Bronchial epithelial cell (primary cell): ENCODE measurements around the gene GAMT. TPM values are rescaled to one million over a fixed set of nuclear protein-coding genes. Genes with fewer than 3 reads are reported as not detected.

Experiments used
- DNase-seq: peaks from one replicate; pipeline ENCODE4 v3.0.0-alpha.2; 2010; ENCODE audit warnings: low read depth
- FAIRE-seq: peaks from 2 replicates; lab custom pipeline; 2011; peaks lifted over from hg19 to GRCh38; lab: Jason Lieb, UNC
- H3K27me3 ChIP-seq: 2 replicates; pipeline ENCODE4 v1.5.1; 2011; ENCODE audit warnings: low read length; ENCODE audit not compliant: control insufficient read depth, insufficient read depth
- H3K36me3 ChIP-seq: 2 replicates; pipeline ENCODE4 v1.5.1; 2011; ENCODE audit warnings: low read length; ENCODE audit not compliant: control insufficient read depth, insufficient read depth
- H3K4me3 ChIP-seq: 2 replicates; pipeline ENCODE4 v1.5.1; 2011; ENCODE audit warnings: mild to moderate bottlenecking, low read depth, low read length, control low read depth
- CTCF ChIP-seq: IDR thresholded peaks from 2 replicates; pipeline ENCODE4 v1.5.1; 2011; ENCODE audit warnings: mild to moderate bottlenecking, moderate library complexity, low read length, control low read depth, inconsistent platforms; ENCODE audit not compliant: insufficient read depth, severe bottlenecking
- total RNA-seq: library from RNA; depleted of rRNA; stranded (reverse); fragments of >200 nt; gene quantifications from 2 replicates; pipeline ENCODE4 v1.2.1, GENCODE V29; 2014

Gene GAMT
- total RNA-seq, 1 donor from 2014 or later: 6.8 TPM

DNA sequence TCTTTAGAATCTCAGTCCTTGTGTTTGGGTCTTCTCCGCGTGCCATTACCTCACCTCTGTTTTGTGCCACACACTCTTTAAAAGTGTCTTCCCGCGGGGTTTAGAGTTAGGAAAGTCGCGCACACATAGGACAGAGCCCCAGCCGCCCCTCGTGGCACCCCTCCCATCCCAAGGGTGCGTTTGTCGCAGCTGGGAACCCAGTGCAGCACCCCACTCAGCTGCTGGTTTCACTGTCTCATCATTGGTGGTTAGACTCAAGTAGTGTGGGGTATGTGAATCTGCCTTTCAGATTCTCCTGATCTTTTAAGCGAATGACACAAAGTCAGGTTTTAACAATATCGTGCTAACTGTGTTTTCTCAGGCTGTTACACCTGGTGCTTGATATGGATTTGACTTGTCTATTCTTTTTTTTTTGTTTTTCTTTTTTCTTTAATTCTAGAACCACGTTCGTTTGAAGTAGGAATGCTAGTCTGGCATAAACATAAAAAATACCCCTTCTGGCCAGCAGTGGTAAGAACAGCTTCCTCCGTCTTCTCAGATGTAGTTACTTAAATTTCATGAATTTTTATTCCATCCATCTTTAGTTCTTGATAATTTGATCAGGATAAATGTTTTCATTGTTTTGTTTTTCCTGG lies 37.2 kb downstream of the GAMT start:
- no peak for DNase-seq
- no peaks in the 10 kb centered on the region for H3K27me3 ChIP-seq
- no peak overlapping the region for H3K4me3 ChIP-seq
- H3K36me3 ChIP-seq: peaks cover 21% of the 10 kb centered on the region
- no peak for TF ChIP-seq CTCF
- FAIRE-seq: no peak

GRCh38 chr19:1363599-1363998 lies 37.7 kb downstream of the GAMT start:
- Histone ChIP-seq H3K36me3 (peaks cover 22% of the 10 kb centered on the region), H3K4me3 (no peak overlapping the region), H3K27me3 (no peaks in the 10 kb centered on the region)
- no peak for TF ChIP-seq CTCF
- FAIRE-seq: no peak
- no peak for DNase-seq

DNA sequence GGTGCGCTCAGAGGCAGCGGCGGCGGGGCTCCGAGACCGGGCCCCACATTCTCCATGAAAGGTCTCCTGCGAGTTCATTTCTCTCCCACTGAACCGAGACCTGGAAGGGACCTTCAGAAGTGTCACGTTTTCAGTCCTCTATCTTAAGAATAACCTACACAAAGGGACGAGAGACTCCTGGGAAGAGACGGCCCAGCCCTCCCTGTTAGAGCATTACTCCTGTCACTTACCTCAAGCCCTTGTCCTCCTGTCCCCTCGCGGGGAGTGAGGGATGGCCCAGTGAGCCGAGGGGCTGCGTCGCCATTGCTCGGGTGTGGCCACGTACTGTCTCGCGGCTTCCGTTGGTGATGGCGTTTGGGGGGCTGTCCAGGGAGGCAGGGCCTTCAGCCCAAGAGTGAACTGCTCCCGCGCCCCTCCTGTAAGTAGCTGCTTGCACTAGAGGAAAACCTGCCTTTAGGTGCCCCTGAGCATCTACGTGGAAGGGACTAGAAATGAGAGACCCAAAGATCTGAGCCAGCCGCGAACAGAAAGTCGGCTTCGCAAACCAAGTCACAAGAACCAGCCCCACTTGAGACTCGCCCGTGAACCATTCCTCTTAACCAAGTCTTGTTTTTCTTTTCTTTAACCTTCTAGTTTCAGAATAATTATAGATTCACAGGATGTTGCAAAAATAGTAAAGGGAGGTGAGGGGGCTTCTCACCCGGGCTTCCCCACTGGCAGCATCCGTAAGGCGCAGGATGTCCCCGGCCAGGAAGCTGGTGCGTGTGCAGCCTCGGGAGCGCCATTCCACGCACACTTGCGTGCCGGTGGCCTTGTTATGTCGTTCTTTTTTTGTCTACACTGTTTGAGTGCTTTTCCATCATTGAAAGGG lies 38.7 kb downstream of the GAMT start:
- Histone ChIP-seq H3K36me3 (peaks cover 23% of the 10 kb centered on the region), H3K4me3 (no peak overlapping the region), H3K27me3 (no peaks in the 10 kb centered on the region)
- no peak for TF ChIP-seq CTCF
- FAIRE-seq (no peak), DNase-seq (no peak)

GRCh38 chr19:1361601-1362386 lies 39.5 kb downstream of the GAMT start:
- H3K36me3 ChIP-seq: peaks cover 21% of the 10 kb centered on the region
- no peaks in the 10 kb centered on the region for H3K27me3 ChIP-seq
- no peak for FAIRE-seq
- H3K4me3 ChIP-seq: no peak overlapping the region
- TF ChIP-seq CTCF: no peak
- peak; percentile 29 for DNase-seq

DNA sequence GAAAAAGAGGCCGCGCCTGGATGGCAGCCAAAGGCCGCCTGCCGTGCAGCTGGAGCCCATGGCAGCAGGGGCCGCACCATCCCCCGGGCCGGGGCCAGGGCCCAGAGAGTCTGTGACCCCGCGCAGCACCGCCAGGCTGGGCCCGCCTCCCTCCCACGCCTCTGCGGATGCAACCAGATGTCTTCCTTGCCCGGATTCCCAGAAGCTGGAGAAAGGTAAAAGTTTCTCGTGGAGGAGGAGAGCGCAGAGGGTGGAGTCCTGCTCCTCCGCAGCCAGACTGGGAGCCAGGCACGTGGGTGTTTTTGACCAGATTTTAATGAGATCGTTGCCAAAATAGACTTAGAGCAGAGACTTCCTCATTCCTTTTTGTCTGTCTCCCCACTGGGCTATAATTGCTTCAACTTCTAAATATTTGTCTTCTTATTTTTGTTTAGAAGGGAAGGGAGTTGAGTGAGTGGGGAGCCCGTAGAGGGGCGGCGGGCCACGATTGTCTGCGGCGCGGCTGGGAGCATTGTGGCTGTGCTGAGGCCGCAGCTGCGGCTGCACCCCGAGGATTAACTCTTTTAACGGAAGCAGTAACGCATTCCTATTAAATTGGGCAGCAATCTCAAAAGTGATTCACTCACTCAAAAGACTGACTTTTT lies 40.4 kb downstream of the GAMT start:
- FAIRE-seq: no peak
- DNase-seq: peak; percentile 23

More for the DNA sequence above, 40.4 kb downstream of the GAMT start:
- H3K27me3 ChIP-seq: no peaks in the 10 kb centered on the region
- TF ChIP-seq CTCF: no peak
- peaks cover 19% of the 10 kb centered on the region for H3K36me3 ChIP-seq
- H3K4me3 ChIP-seq: no peak overlapping the region
